Frontal cortex (tissue), 4 donors: ENCODE data around the gene DNM1. TPM values are rescaled to one million over a fixed set of nuclear protein-coding genes. Genes with fewer than 3 reads are reported as not detected.
A peak's percentile ranks its signal among the peaks of the same experiment; 100 is the strongest.

Experiments used
- DNase-seq, 2 donors: peaks; one replicate each; pipeline ENCODE4 v3.0.0; 2012; ENCODE audit warnings: low spot score in 2 of 2
- FAIRE-seq: peaks from 2 replicates; lab custom pipeline; 2012; peaks lifted over from hg19 to GRCh38; lab: Jason Lieb, UNC
- total RNA-seq: library from RNA; depleted of rRNA; stranded (reverse); fragments of >200 nt; gene quantifications from one replicate; pipeline ENCODE4 v1.2.3, GENCODE V29; 2014
- donor health status: control.
- donor health status: control.
- donor health status: control.

The DNM1 gene
- 73.8 TPM for total RNA-seq

GRCh38 chr9:128203024-128203706 is at the start of gene DNM1:
Gene DNM1 (plus strand): TSS chr9:128203379. CDS start chr9:128203471, 92 bp downstream.
- no peak for FAIRE-seq
- peak; percentile 97 to 98 for DNase-seq

- FAIRE-seq (no peak), DNase-seq (no peak)
These were observed 49.1 kb upstream of the DNM1 start for GRCh38 chr9:128153947-128154695.

- FAIRE-seq (no peak), DNase-seq (no peak)
These were observed 47.3 kb upstream of the DNM1 start for GRCh38 chr9:128155736-128156500.

GRCh38 chr9:128159522-128159783 is 43.7 kb upstream of the DNM1 start:
- FAIRE-seq: no peak
- DNase-seq: no peak

- FAIRE-seq (no peak), DNase-seq (peak; percentile 97 to 100)
These were observed 43.2 kb upstream of the DNM1 start, which contains the start of gene BBLN for GRCh38 chr9:128159784-128160602. Gene BBLN (plus strand): TSS chr9:128160265. CDS start chr9:128160408, 143 bp downstream.

GRCh38 chr9:128160603-128160987 is 42.6 kb upstream of the DNM1 start:
- FAIRE-seq: no peak
- peak in 1 of 2 donors; percentile 44 for DNase-seq

GRCh38 chr9:128161215-128161902 is 41.8 kb upstream of the DNM1 start:
- FAIRE-seq: no peak
- no peak for DNase-seq

- no peak for FAIRE-seq
- DNase-seq: peak in 1 of 2 donors; percentile 55
These were observed 40.8 kb upstream of the DNM1 start for GRCh38 chr9:128162215-128163026.

- DNase-seq (no peak), FAIRE-seq (no peak)
These were observed 40.1 kb upstream of the DNM1 start for GRCh38 chr9:128163027-128163515.

- DNase-seq: no peak
- no peak for FAIRE-seq
These were observed 39.5 kb upstream of the DNM1 start for GRCh38 chr9:128163523-128164306.

GRCh38 chr9:128164307-128164885 is 38.8 kb upstream of the DNM1 start:
- no peak for FAIRE-seq
- DNase-seq: no peak

GRCh38 chr9:128166169-128166568 is 37.0 kb upstream of the DNM1 start:
- DNase-seq: no peak
- no peak for FAIRE-seq

GRCh38 chr9:128167209-128167608 is 36.0 kb upstream of the DNM1 start:
- FAIRE-seq: no peak
- no peak for DNase-seq

- FAIRE-seq: no peak
- DNase-seq: no peak
These were observed 34.4 kb upstream of the DNM1 start for GRCh38 chr9:128168731-128169308.

GRCh38 chr9:128169492-128169891 is 33.7 kb upstream of the DNM1 start:
- no peak for FAIRE-seq
- no peak for DNase-seq

GRCh38 chr9:128169925-128170324 is 33.3 kb upstream of the DNM1 start:
- no peak for DNase-seq
- no peak for FAIRE-seq

- FAIRE-seq: no peak
- no peak for DNase-seq
These were observed 29.1 kb upstream of the DNM1 start for GRCh38 chr9:128174062-128174461.
